ENCODE measurements around the gene S100A6.

S100A6 gene

DNA sequence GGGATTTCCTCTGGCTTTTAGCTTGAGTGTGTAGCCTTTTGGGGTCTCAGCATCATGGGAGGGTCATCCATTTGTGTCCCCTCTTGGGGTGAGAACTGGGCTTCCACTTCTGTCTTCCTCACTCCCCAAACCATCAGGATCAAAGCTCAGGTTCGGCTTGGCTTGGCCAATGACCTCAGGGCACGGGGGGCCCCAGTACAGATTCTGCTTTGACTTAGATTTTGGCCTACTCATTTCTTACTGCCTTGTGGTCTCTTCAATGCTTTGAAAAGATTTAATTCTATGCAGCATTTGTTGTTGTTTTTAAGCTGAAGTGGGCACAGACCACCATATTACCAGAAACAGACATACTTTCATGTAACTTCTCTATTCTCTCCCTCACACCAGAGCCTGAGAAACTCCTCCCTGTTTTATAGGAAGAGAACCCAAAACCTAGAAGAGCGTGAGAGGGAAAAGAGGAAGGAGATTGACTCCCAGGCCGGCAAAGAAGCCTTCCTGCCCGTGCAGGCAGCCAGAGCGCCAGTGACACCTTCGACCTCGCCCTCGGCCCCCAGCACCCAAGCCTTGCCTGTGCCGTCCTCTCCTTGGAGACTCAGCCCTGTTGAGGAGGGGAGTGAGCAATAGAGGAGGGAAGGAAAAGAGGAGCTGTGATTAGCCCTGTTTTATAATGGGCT lies 15.2 kb upstream of the S100A6 start:
- Histone ChIP-seq H2AFZ (ENCODE audit: low read depth, low read length, severe bottlenecking) (no peak overlapping the region), H3K4me3 (ENCODE audit: insufficient read depth, low read length, poor library complexity, severe bottlenecking) (no peak overlapping the region), H3K9me3 (ENCODE audit: insufficient read depth, low read length) (no peaks in the 10 kb centered on the region), H3K9me2 (replicated peaks; ENCODE audit: insufficient read depth, low read length) (no peaks in the 10 kb centered on the region), H3K9ac (ENCODE audit: low read length) (no peak overlapping the region), H4K20me1 (ENCODE audit: low read depth, low read length) (no peaks in the 10 kb centered on the region), H3K36me3 (ENCODE audit: low read length) (no peaks in the 10 kb centered on the region), H3F3A (ENCODE audit: insufficient read depth) (no peaks in the 10 kb centered on the region), H3K4me2 (ENCODE audit: low read depth, low read length, poor library complexity, severe bottlenecking) (no peak overlapping the region), H3K27me3 (ENCODE audit: low read length) (no peaks in the 10 kb centered on the region), H3K79me2 (ENCODE audit: insufficient read depth, low read length) (no peaks in the 10 kb centered on the region), H3K27ac (ENCODE audit: low read depth, low read length) (no peak overlapping the region)
- TF ChIP-seq, protein P1, sequence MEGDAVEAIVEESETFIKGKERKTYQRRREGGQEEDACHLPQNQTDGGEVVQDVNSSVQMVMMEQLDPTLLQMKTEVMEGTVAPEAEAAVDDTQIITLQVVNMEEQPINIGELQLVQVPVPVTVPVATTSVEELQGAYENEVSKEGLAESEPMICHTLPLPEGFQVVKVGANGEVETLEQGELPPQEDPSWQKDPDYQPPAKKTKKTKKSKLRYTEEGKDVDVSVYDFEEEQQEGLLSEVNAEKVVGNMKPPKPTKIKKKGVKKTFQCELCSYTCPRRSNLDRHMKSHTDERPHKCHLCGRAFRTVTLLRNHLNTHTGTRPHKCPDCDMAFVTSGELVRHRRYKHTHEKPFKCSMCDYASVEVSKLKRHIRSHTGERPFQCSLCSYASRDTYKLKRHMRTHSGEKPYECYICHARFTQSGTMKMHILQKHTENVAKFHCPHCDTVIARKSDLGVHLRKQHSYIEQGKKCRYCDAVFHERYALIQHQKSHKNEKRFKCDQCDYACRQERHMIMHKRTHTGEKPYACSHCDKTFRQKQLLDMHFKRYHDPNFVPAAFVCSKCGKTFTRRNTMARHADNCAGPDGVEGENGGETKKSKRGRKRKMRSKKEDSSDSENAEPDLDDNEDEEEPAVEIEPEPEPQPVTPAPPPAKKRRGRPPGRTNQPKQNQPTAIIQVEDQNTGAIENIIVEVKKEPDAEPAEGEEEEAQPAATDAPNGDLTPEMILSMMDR (IDR thresholded peaks at IDR 0.05; ENCODE audit: insufficient read depth, low read length, poor library complexity, severe bottlenecking) = no peak
- no peak for TF ChIP-seq EZH2phosphoT487 (conservative IDR thresholded peaks at IDR 0.05; ENCODE audit: low read length)

GRCh38 chr1:153550398-153550758 lies 14.6 kb upstream of the S100A6 start:
- Histone ChIP-seq H3K27me3 (ENCODE audit: low read length) (no peaks in the 10 kb centered on the region), H4K20me1 (ENCODE audit: low read depth, low read length) (no peaks in the 10 kb centered on the region), H3K9me2 (replicated peaks; ENCODE audit: insufficient read depth, low read length) (no peaks in the 10 kb centered on the region), H3K27ac (ENCODE audit: low read depth, low read length) (no peak overlapping the region), H3F3A (ENCODE audit: insufficient read depth) (no peaks in the 10 kb centered on the region), H3K9me3 (ENCODE audit: insufficient read depth, low read length) (no peaks in the 10 kb centered on the region), H3K4me2 (ENCODE audit: low read depth, low read length, poor library complexity, severe bottlenecking) (no peak overlapping the region), H3K36me3 (ENCODE audit: low read length) (no peaks in the 10 kb centered on the region), H3K4me3 (ENCODE audit: insufficient read depth, low read length, poor library complexity, severe bottlenecking) (no peak overlapping the region), H3K9ac (ENCODE audit: low read length) (no peak overlapping the region), H3K79me2 (ENCODE audit: insufficient read depth, low read length) (no peaks in the 10 kb centered on the region), H2AFZ (ENCODE audit: low read depth, low read length, severe bottlenecking) (no peak overlapping the region)
- TF ChIP-seq EZH2phosphoT487 (conservative IDR thresholded peaks at IDR 0.05; ENCODE audit: low read length) = no peak
- TF ChIP-seq, protein P1 (IDR thresholded peaks at IDR 0.05; ENCODE audit: insufficient read depth, low read length, poor library complexity, severe bottlenecking) = no peak

- no peaks in the 10 kb centered on the region for H3K27me3 ChIP-seq (ENCODE audit: low read length)
- no peaks in the 10 kb centered on the region for H3K36me3 ChIP-seq (ENCODE audit: low read length)
- no peaks in the 10 kb centered on the region for H3K9me2 ChIP-seq (replicated peaks; ENCODE audit: insufficient read depth, low read length)
- TF ChIP-seq, protein P1 (IDR thresholded peaks at IDR 0.05; ENCODE audit: insufficient read depth, low read length, poor library complexity, severe bottlenecking) = no peak
- TF ChIP-seq EZH2phosphoT487 (conservative IDR thresholded peaks at IDR 0.05; ENCODE audit: low read length) = no peak
- no peaks in the 10 kb centered on the region for H4K20me1 ChIP-seq (ENCODE audit: low read depth, low read length)
- no peak overlapping the region for H2AFZ ChIP-seq (ENCODE audit: low read depth, low read length, severe bottlenecking)
- no peaks in the 10 kb centered on the region for H3K79me2 ChIP-seq (ENCODE audit: insufficient read depth, low read length)
- no peak overlapping the region for H3K4me2 ChIP-seq (ENCODE audit: low read depth, low read length, poor library complexity, severe bottlenecking)
- no peak overlapping the region for H3K4me3 ChIP-seq (ENCODE audit: insufficient read depth, low read length, poor library complexity, severe bottlenecking)
- H3F3A ChIP-seq (ENCODE audit: insufficient read depth) = no peaks in the 10 kb centered on the region
- H3K9me3 ChIP-seq (ENCODE audit: insufficient read depth, low read length) = no peaks in the 10 kb centered on the region
- no peak overlapping the region for H3K27ac ChIP-seq (ENCODE audit: low read depth, low read length)
- H3K9ac ChIP-seq (ENCODE audit: low read length) = no peak overlapping the region
Measured at GRCh38 chr1:153549741-153550397, 14.1 kb upstream of the S100A6 start.
